GM12878 (cell line): ENCODE data around the gene ALDH6A1. TPM values are rescaled to one million over a fixed set of nuclear protein-coding genes. Genes with fewer than 3 reads are reported as not detected.

Source experiments
- ATAC-seq: fragments of 200-7000 bp; cut with Tn5 transposase; 3 replicates; pipeline ENCODE4 v1.9.1; 2020; ENCODE audit warnings: mild to moderate bottlenecking, moderate library complexity
- BruUV-seq: library from RNA; stranded (reverse); fragments of 400-500 nt; replicated peaks from 2 replicates; lab custom pipeline; 2021; lab: Mats Ljungman, UMichigan
- CTCF ChIA-PET: fragments of 300-600 bp; sonication (Branson Sonifier 250); formaldehyde crosslinking; extraction: SDS; loops from one replicate; lab custom pipeline; 2021; ENCODE audit warnings: inconsistent platforms; lab: Yijun Ruan, JAX
- POLR2A ChIA-PET: fragments of 350-600 bp; formaldehyde crosslinking; extraction: SDS; loops from one replicate; lab custom pipeline; 2021; ENCODE audit warnings: inconsistent platforms; lab: Charles Lee
- RAD21 ChIA-PET: fragments of 300-600 bp; sonication (Branson Sonifier 250); formaldehyde crosslinking; loops from one replicate; lab custom pipeline; 2023; ENCODE audit warnings: antibody characterized with exemption; ENCODE audit not compliant: unreplicated experiment; lab: Charles Lee
- SMC1A ChIA-PET: fragments of 300-600 bp; sonication (Branson Sonifier 250); formaldehyde crosslinking; loops from one replicate; lab custom pipeline; 2023; ENCODE audit not compliant: unreplicated experiment, uncharacterized antibody; lab: Charles Lee
- DNase-seq: peaks from one replicate; pipeline ENCODE4 v3.0.0-alpha.2; 2011; ENCODE audit warnings: low read depth, low spot score
- FAIRE-seq: peaks from 3 replicates; lab custom pipeline; 2011; peaks lifted over from hg19 to GRCh38; lab: Jason Lieb, UNC
- H2AFZ ChIP-seq: 2 replicates; pipeline ENCODE4 v1.6.0; 2011; ENCODE audit warnings: low read depth, low read length, control low read depth; ENCODE audit not compliant: control insufficient read depth
- H3K27ac ChIP-seq: 2 replicates; pipeline ENCODE4 v1.5.1; 2011; ENCODE audit warnings: control low read depth; ENCODE audit not compliant: control insufficient read depth, insufficient read depth
- H3K27me3 ChIP-seq, 2 experiments: replicated peaks in 1 of 2; 2 replicates each; pipeline versions ENCODE4 v1.6.0 to v1.6.1; 2011; ENCODE audit warnings: low read length in 1 of 2; ENCODE audit not compliant: control insufficient read depth in 2 of 2, insufficient read depth in 2 of 2
- H3K36me3 ChIP-seq, 2 experiments: 2 replicates each; pipeline ENCODE4 v1.5.1; 2011; ENCODE audit warnings: low read length in 1 of 2; ENCODE audit not compliant: control insufficient read depth in 2 of 2, insufficient read depth in 2 of 2
- H3K4me1 ChIP-seq: 2 replicates; pipeline ENCODE4 v1.6.1; 2011; ENCODE audit warnings: mild to moderate bottlenecking, low read length, moderate library complexity, mixed read lengths; ENCODE audit not compliant: control insufficient read depth, insufficient read depth
- H3K4me2 ChIP-seq: 2 replicates; pipeline ENCODE4 v1.6.0; 2011; ENCODE audit warnings: control low read depth; ENCODE audit not compliant: control insufficient read depth, insufficient read depth
- H3K4me3 ChIP-seq: fragments of 200-600 bp; sonication (generic); 2 replicates; pipeline ENCODE4 v1.5.1; 2016
- H3K79me2 ChIP-seq: 2 replicates; pipeline ENCODE4 v1.6.0; 2011; ENCODE audit warnings: low read length; ENCODE audit not compliant: control insufficient read depth, insufficient read depth
- H3K9ac ChIP-seq: 2 replicates; pipeline ENCODE4 v1.8.0; 2011; ENCODE audit warnings: low read length, control low read depth, mixed read lengths; ENCODE audit not compliant: control insufficient read depth, insufficient read depth
- H3K9me3 ChIP-seq: replicated peaks from 3 replicates; pipeline ENCODE4 v1.5.1; 2011; ENCODE audit warnings: mild to moderate bottlenecking, low read length; ENCODE audit not compliant: control insufficient read depth, insufficient read depth
- H4K20me1 ChIP-seq: 2 replicates; pipeline ENCODE4 v1.6.0; 2011; ENCODE audit not compliant: control insufficient read depth, insufficient read depth
- FOS ChIP-seq: IDR thresholded peaks from 3 replicates; pipeline ENCODE4 v1.6.1; 2011; ENCODE audit warnings: borderline replicate concordance; ENCODE audit not compliant: insufficient read length; ENCODE audit errors: extremely low read depth
- FOXK2 ChIP-seq: fragments of 450-650 bp; IDR thresholded peaks from 2 replicates; pipeline ENCODE4 v1.6.1; 2017; ENCODE audit warnings: mild to moderate bottlenecking, moderate library complexity
- KAT2A ChIP-seq: conservative IDR thresholded peaks from 2 replicates; pipeline ENCODE4 v1.6.1; 2011; ENCODE audit warnings: low read depth, low read length; ENCODE audit not compliant: control insufficient read depth
- LARP7 ChIP-seq: fragments of 450-650 bp; IDR thresholded peaks from 2 replicates; pipeline ENCODE4 v1.6.1; 2017; ENCODE audit warnings: mild to moderate bottlenecking
- NKRF ChIP-seq: fragments of 450-650 bp; conservative IDR thresholded peaks from 2 replicates; pipeline ENCODE4 v1.6.1; 2017; ENCODE audit warnings: mild to moderate bottlenecking, moderate library complexity
- NR2C1 ChIP-seq: fragments of 450-650 bp; IDR thresholded peaks from 2 replicates; pipeline ENCODE4 v1.6.1; 2017; ENCODE audit warnings: antibody characterized with exemption, mild to moderate bottlenecking, moderate library complexity
- PAX5 ChIP-seq: IDR thresholded peaks from 2 replicates; pipeline ENCODE4 v1.6.1; 2011; ENCODE audit warnings: low read depth, low read length, borderline replicate concordance
- PML ChIP-seq: IDR thresholded peaks from 2 replicates; pipeline ENCODE4 v1.6.1; 2012; ENCODE audit warnings: low read length, inconsistent platforms
- POU2F2 ChIP-seq: IDR thresholded peaks from 3 replicates; pipeline ENCODE4 v1.6.1; 2011; ENCODE audit warnings: low read depth, mild to moderate bottlenecking, low read length, borderline replicate concordance
- RCOR1 ChIP-seq: conservative IDR thresholded peaks from 2 replicates; pipeline ENCODE4 v1.6.1; 2012; ENCODE audit warnings: low read depth, low read length, improper control_type of control experiment
- SIX5 ChIP-seq: IDR thresholded peaks from 2 replicates; pipeline ENCODE4 v1.6.1; 2011; ENCODE audit warnings: mild to moderate bottlenecking, low read depth, low read length, moderate library complexity; ENCODE audit not compliant: severe bottlenecking
- SMAD5 ChIP-seq: IDR thresholded peaks from 2 replicates; pipeline ENCODE4 v1.6.1; 2016; ENCODE audit warnings: antibody characterized with exemption, low read depth
- SREBF2 ChIP-seq: IDR thresholded peaks from 2 replicates; pipeline ENCODE4 v1.6.1; 2012; ENCODE audit warnings: mild to moderate bottlenecking, low read length
- TARDBP ChIP-seq: IDR thresholded peaks from 2 replicates; pipeline ENCODE4 v1.6.1; 2016; ENCODE audit warnings: borderline replicate concordance
- TCF12 ChIP-seq: IDR thresholded peaks from 2 replicates; pipeline ENCODE4 v1.6.1; 2011; ENCODE audit warnings: low read depth, mild to moderate bottlenecking, low read length
- ZBED1 ChIP-seq: IDR thresholded peaks from 2 replicates; pipeline ENCODE4 v1.6.1; 2016; ENCODE audit warnings: borderline replicate concordance
- ZNF687 ChIP-seq: fragments of 450-650 bp; IDR thresholded peaks from 2 replicates; pipeline ENCODE4 v1.6.1; 2017; ENCODE audit warnings: mild to moderate bottlenecking, moderate library complexity
- WGBS: methylation state at CpG from one replicate; pipeline ENCODE4 v1.1.6; 2016; ENCODE audit warnings: low lambda C conversion rate; ENCODE audit not compliant: insufficient replicate concordance, insufficient coverage; ENCODE audit errors: missing lambda C conversion rate; 5-methylcytosine and 5-hydroxymethylcytosine counted together
- in situ Hi-C: fragments of 300-500 bp; cut with MboI; formaldehyde crosslinking; loops from 9 replicates; pipeline ENCODE4 v1.14.3; 2018; ENCODE audit warnings: mixed read lengths
- intact Hi-C: fragments of 100-400 bp; cut with micrococcal nuclease; formaldehyde crosslinking; loops from one replicate; pipeline ENCODE4 v1.14.2; 2022; ENCODE audit not compliant: unreplicated experiment
- polyA plus RNA-seq, 11 experiments: library from polyadenylated mRNA; depleted of rRNA in 4 of 11; unstranded in 6 of 11; stranded (reverse) in 5 of 11; fragments of >200 nt; fragmentation: Nextera tagmentation in 4 of 11; fragmentation: Illumina TruSeq in 1 of 11; extraction: Ambion mirVana in 4 of 11; extraction: Trizol in 1 of 11; gene quantifications; 1 replicate in 1 of 11; 2 replicates in 10 of 11; pipeline versions ENCODE4 v1.2.1 to v1.2.3, GENCODE V29; 2011 to 2016; ENCODE audit warnings: inconsistent platforms in 2 of 11, missing spikeins in 2 of 11, low read depth in 1 of 11
- total RNA-seq, 4 experiments: library from RNA; depleted of rRNA in 3 of 4; stranded (reverse); fragments of >200 nt in 3 of 4; fragmentation: Illumina TruSeq in 1 of 4; extraction: Trizol in 1 of 4; gene quantifications; 2 replicates each; pipeline versions ENCODE4 v1.2.1 to v1.2.3, GENCODE V29; 2013 to 2021

Gene ALDH6A1
- total and polyA plus RNA-seq, 10 of the 15 experiments (the other 5 are each of a cell fraction or from before 2014, with no cell fraction given) = 6.3 to 23.4 (median 9.8) TPM

- TF ChIP-seq ZNF687 = no peak
- no peak for TF ChIP-seq NR2C1
- TF ChIP-seq POU2F2 = no peak
- no peak for TF ChIP-seq TCF12
- TF ChIP-seq PML = no peak
- TF ChIP-seq FOS = no peak
Observed at GRCh38 chr14:74065746-74066575, 18.3 kb downstream of the ALDH6A1 start (continued).

GRCh38 chr14:74064883-74065282 is 19.4 kb downstream of the ALDH6A1 start:
- H2AFZ ChIP-seq = no peak overlapping the region
- ChIA-PET SMC1A (interaction anchor here (0.8 kb wide), 1 partner anchor 9 kb away, joined by 3 read pairs; no protein-coding TSS in a partner anchor), RAD21 (no interaction called here), POLR2A (no interaction called here), CTCF (no interaction called here)
- no peaks in the 10 kb centered on the region; a peak in 1 of 4 replicates for H3K36me3 ChIP-seq
- in situ Hi-C loops (no loop called here), intact Hi-C loops (no loop called here)
- H3K79me2 ChIP-seq = no peaks in the 10 kb centered on the region
- no peak overlapping the region for H3K4me3 ChIP-seq
- FAIRE-seq (no peak), DNase-seq (no peak), ATAC-seq (no peak)
- no peak overlapping the region for H3K9ac ChIP-seq
- H3K27ac ChIP-seq = no peak overlapping the region
- 88% methylated on average over 3 of the region's 3 CpGs for WGBS
- no peak overlapping the region for H3K4me2 ChIP-seq
- no TSS peak for BruUV-seq
- no peaks in the 10 kb centered on the region for H4K20me1 ChIP-seq
- no peaks in the 10 kb centered on the region for H3K9me3 ChIP-seq
- no peaks in the 10 kb centered on the region for H3K27me3 ChIP-seq
- H3K4me1 ChIP-seq = no peaks in the 10 kb centered on the region
- TF ChIP-seq FOXK2 (no peak), SMAD5 (no peak), PAX5 (no peak), SREBF2 (no peak), SIX5 (no peak), KAT2A (no peak), RCOR1 (no peak), ZBED1 (no peak), NKRF (no peak), LARP7 (no peak), TARDBP (no peak)
